H1 (cell line): ENCODE data around the gene SLC26A1. TPM values are rescaled to one million over a fixed set of nuclear protein-coding genes. Genes with fewer than 3 reads are reported as not detected.

ENCODE experiments used
- CHD7 ChIP-seq: fragments of 300-600 bp; sonication (generic); IDR thresholded peaks from 2 replicates; pipeline ENCODE4 v1.7.1; 2012; ENCODE audit warnings: low read length, moderate library complexity, mild to moderate bottlenecking, inconsistent platforms; ENCODE audit not compliant: insufficient replicate concordance
- HDAC6 ChIP-seq: IDR thresholded peaks from one replicate; pipeline ENCODE4 v1.7.1; 2012; ENCODE audit warnings: low read depth, mild to moderate bottlenecking, inconsistent platforms, low read length, moderate library complexity
- polyA plus RNA-seq, 7 experiments: library from polyadenylated mRNA; depleted of rRNA in 3 of 7; stranded (reverse) in 5 of 7; unstranded in 2 of 7; fragments of >200 nt in 5 of 7; fragments of 200-250 nt in 2 of 7; gene quantifications; 1 replicate in 5 of 7; 2 replicates in 1 of 7; 4 replicates in 1 of 7; pipeline versions ENCODE4 v1.2.1 to v1.2.3, GENCODE V29; 2011 to 2013; ENCODE audit warnings: missing spikeins in 2 of 7, mixed read lengths in 2 of 7
- total RNA-seq: library from RNA; stranded (reverse); fragmentation: NEBNext Ultra II Directional; extraction: Animal tissue kit (Norgen Biotek cat#: 25700); gene quantifications from 2 replicates; pipeline ENCODE4 v1.2.1, GENCODE V29; 2021

SLC26A1 gene
- total and polyA plus RNA-seq, 2 of the 8 experiments (the other 6 are each of a cell fraction or from before 2014, with no cell fraction given): 0.11 TPM; not detected in 1

- TF ChIP-seq CHD7 (no peak), HDAC6 (no peak)
These were observed 29.7 kb downstream of the SLC26A1 start (continued) for GRCh38 chr4:963276-964225.
